Left lung (tissue), 10 donors: ENCODE data around the gene RNF39. TPM values are rescaled to one million over a fixed set of nuclear protein-coding genes. Genes with fewer than 3 reads are reported as not detected.

Experiments used
- ATAC-seq: fragments of 200-7000 bp; cut with Tn5 transposase; one replicate; pipeline ENCODE4 v1.9.1; 2020; ENCODE audit warnings: moderate library complexity
- DNase-seq, 4 donors: peaks; one replicate each; pipeline ENCODE4 v3.0.0-alpha.2; 2013 to 2020
- H3K27ac ChIP-seq, 2 donors: fragments of 200-600 bp; sonication (generic) in 1 of 2; one replicate each; pipeline versions ENCODE4 v1.5.0 to v1.8.0; 2020 to 2021
- H3K27me3 ChIP-seq, 2 donors: fragments of 200-600 bp; sonication (generic) in 1 of 2; one replicate each; pipeline versions ENCODE4 v1.5.0 to v1.8.0; 2020 to 2021
- H3K36me3 ChIP-seq, 2 donors: fragments of 200-600 bp; sonication (generic) in 1 of 2; one replicate each; pipeline versions ENCODE4 v1.5.0 to v1.8.0; 2020 to 2021
- H3K4me1 ChIP-seq, 2 donors: fragments of 200-600 bp; one replicate each; pipeline ENCODE4 v1.8.0; 2021
- H3K4me3 ChIP-seq, 2 donors: fragments of 200-600 bp; sonication (generic) in 1 of 2; one replicate each; pipeline versions ENCODE4 v1.5.0 to v1.8.0; 2020 to 2021; ENCODE audit warnings: mild to moderate bottlenecking in 1 of 2
- H3K9me3 ChIP-seq, 2 donors: fragments of 200-600 bp; sonication (generic) in 1 of 2; one replicate each; pipeline versions ENCODE4 v1.5.0 to v1.8.0; 2020 to 2021
- intact Hi-C, 2 donors: fragments of 100-400 bp; cut with DNase I; formaldehyde crosslinking; loops; one replicate each; pipeline versions ENCODE4 v1.11.2 to v1.14.2; 2022
- polyA plus RNA-seq, 6 donors: library from polyadenylated mRNA; unstranded; fragments of 120-200 nt; gene quantifications; one replicate each; pipeline ENCODE4 v1.2.1, GENCODE V29; 2013; ENCODE audit not compliant: insufficient read length in 6 of 6
- total RNA-seq, 2 donors: library from RNA; stranded (reverse); fragmentation: NEBNext Ultra II Directional; extraction: Animal tissue kit (Norgen Biotek cat#: 25700); gene quantifications; one replicate each; pipeline ENCODE4 v1.2.1, GENCODE V29; 2021
- TF ChIP-seq, protein P1 (sequence below), 2 donors: fragments of 200-600 bp; sonication (generic) in 1 of 2; IDR thresholded peaks; one replicate each; pipeline versions ENCODE4 v1.5.0 to v1.8.0; 2021; ENCODE audit warnings: antibody characterized with exemption in 2 of 2
- donor health status: DM: no; HTN: yes; CAD: no.
- donor health status: DM: no; HTN: no; CAD: no.

Gene RNF39
- total and polyA plus RNA-seq, 8 donors = 0.86 to 3.2 (median 1.4) TPM

DNA sequence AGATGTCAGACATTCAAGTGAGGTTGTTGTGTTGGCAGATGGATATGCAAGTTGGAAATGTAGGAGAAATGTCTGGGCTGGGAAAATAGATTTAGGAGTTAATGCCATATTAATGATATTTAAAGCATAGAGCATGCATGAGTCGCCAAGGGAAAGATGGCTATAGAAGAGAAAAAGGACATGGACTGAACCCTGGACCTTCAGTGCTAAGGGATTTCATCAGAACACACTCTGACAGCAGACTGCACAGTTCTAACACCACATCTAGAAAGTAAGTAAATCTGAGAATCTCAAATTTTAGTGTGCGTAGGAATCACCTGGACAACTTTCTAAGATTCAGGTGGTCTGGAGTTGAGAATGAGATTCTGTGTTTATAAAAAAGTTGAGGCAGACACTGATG is 31.8 kb downstream of the RNF39 start:
- no peak for DNase-seq
- no peak overlapping the region for H3K27ac ChIP-seq
- no peaks in the 10 kb centered on the region for H3K4me1 ChIP-seq
- TF ChIP-seq, protein P1, sequence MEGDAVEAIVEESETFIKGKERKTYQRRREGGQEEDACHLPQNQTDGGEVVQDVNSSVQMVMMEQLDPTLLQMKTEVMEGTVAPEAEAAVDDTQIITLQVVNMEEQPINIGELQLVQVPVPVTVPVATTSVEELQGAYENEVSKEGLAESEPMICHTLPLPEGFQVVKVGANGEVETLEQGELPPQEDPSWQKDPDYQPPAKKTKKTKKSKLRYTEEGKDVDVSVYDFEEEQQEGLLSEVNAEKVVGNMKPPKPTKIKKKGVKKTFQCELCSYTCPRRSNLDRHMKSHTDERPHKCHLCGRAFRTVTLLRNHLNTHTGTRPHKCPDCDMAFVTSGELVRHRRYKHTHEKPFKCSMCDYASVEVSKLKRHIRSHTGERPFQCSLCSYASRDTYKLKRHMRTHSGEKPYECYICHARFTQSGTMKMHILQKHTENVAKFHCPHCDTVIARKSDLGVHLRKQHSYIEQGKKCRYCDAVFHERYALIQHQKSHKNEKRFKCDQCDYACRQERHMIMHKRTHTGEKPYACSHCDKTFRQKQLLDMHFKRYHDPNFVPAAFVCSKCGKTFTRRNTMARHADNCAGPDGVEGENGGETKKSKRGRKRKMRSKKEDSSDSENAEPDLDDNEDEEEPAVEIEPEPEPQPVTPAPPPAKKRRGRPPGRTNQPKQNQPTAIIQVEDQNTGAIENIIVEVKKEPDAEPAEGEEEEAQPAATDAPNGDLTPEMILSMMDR (IDR thresholded peaks at IDR 0.05) = no peak
- no peaks in the 10 kb centered on the region for H3K36me3 ChIP-seq
- H3K9me3 ChIP-seq = no peaks in the 10 kb centered on the region
- no peaks in the 10 kb centered on the region for H3K27me3 ChIP-seq
- intact Hi-C loops = no loop called here
- ATAC-seq = no peak
- no peak overlapping the region for H3K4me3 ChIP-seq

DNA sequence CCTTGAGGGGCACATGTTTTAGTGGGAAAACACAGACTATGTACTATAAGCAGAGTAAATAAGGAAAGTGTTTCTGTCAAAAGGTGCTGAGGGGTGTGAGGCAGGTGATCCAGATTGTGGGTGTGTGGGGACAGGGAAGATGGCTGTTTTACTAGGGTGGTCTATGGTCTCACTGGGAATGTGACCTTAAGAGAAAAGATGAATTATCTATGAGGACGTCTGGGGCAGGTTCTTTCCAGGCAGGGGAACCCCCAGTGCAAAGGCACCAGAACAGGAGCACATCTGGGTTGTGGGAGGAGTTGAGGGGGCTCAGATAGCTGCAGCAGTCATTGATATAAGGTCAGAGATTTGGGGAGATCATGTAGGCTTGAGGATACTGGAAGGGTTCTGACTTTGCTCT is 32.7 kb downstream of the RNF39 start:
- DNase-seq (no peak), ATAC-seq (no peak)
- TF ChIP-seq, protein P1 (IDR thresholded peaks at IDR 0.05) = no peak
- intact Hi-C loops = no loop called here
- no peaks in the 10 kb centered on the region for H3K27me3 ChIP-seq
- H3K9me3 ChIP-seq = no peaks in the 10 kb centered on the region
- no peaks in the 10 kb centered on the region for H3K36me3 ChIP-seq
- no peak overlapping the region for H3K4me3 ChIP-seq
- H3K4me1 ChIP-seq = no peaks in the 10 kb centered on the region
- H3K27ac ChIP-seq = no peak overlapping the region

DNA sequence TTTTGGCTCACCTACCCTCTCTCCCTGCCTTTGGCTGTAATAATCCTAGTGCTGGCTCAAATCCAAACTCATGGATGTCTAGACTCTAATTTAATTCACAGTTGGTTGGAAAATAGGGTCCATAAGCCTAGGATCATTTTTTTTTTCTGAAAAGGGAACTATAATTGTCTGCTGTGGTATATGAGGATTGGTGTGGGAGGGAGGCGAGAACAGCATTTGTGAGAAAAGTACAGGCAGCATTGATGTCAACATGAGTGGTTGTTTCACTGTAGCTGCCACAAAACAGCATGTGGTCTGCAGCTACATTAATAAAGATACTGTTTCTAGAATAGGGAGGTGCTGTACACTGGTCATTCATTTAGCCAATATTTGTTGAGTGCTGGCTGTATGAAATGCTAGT is 33.1 kb downstream of the RNF39 start:
- Histone ChIP-seq H3K4me3 (no peak overlapping the region), H3K9me3 (no peaks in the 10 kb centered on the region), H3K4me1 (no peaks in the 10 kb centered on the region), H3K27ac (no peak overlapping the region), H3K36me3 (no peaks in the 10 kb centered on the region), H3K27me3 (no peaks in the 10 kb centered on the region)
- ATAC-seq = no peak
- intact Hi-C loops = no loop called here
- TF ChIP-seq, protein P1 (IDR thresholded peaks at IDR 0.05) = no peak
- DNase-seq = no peak

DNA sequence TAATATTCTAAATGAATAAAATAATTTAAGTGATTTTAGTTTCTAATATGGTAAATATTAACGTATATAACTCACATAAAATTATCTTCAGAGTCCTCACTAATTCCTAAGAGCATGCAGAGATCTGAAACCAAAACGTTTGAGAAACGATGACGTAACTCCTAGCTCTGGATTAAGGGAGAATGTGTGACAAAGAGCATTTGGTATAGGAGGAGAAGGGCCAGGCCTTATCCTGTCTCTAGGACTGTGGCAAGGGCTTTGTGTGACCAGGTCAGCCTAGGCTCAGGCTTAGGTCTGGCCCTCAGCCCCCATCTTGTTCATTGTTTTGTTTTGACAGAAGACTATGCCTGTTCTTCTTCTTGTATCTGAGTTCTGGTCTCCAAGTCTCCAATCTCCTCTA is 33.7 kb downstream of the RNF39 start:
- no peak overlapping the region for H3K27ac ChIP-seq
- TF ChIP-seq, protein P1 (IDR thresholded peaks at IDR 0.05) = no peak
- H3K27me3 ChIP-seq = no peaks in the 10 kb centered on the region
- ATAC-seq = no peak
- H3K36me3 ChIP-seq = no peaks in the 10 kb centered on the region
- H3K4me1 ChIP-seq = no peaks in the 10 kb centered on the region
- H3K9me3 ChIP-seq = no peaks in the 10 kb centered on the region
- intact Hi-C loops = no loop called here
- H3K4me3 ChIP-seq = no peak overlapping the region
- no peak for DNase-seq

DNA sequence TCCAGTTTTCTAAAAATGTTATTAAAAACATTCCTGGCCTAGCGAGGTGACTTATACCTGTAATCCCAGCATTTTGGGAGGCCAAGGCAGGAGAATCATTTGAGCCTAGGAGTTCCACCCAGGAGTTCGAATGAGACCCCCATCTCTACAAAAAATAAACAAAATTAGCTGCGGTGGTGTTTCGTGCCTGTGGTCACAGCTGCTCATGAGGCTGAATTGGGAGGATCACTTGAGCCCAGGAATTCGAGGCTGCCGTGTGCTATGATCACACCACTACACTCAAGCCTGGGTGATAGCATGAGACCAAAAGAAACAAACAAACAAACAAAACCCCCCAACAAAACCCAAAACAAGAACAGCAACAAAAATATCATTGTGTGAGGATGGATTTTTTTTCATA is 34.3 kb downstream of the RNF39 start:
- ATAC-seq = no peak

More for the DNA sequence above, 34.3 kb downstream of the RNF39 start:
- intact Hi-C loops = no loop called here
- TF ChIP-seq, protein P1 (IDR thresholded peaks at IDR 0.05) = no peak
- no peaks in the 10 kb centered on the region for H3K36me3 ChIP-seq
- H3K4me3 ChIP-seq = no peak overlapping the region
- H3K4me1 ChIP-seq = no peaks in the 10 kb centered on the region
- no peaks in the 10 kb centered on the region for H3K27me3 ChIP-seq
- H3K9me3 ChIP-seq = no peaks in the 10 kb centered on the region
- no peak overlapping the region for H3K27ac ChIP-seq
- no peak for DNase-seq
